ENCODE data around the gene TP73.

GRCh38 chr1:3752400-3752945 lies 100.2 kb downstream of the TP73 start, which contains the start of gene CCDC27:
- TF ChIP-seq CTCF (IDR thresholded peaks at IDR 0.05; ENCODE audit: low read depth, low read length) (no peak), EZH2phosphoT487 (IDR thresholded peaks at IDR 0.05; ENCODE audit: low read depth) (no peak)
